Measurements from ENCODE around the gene NAXD.
A peak's percentile ranks its signal among the peaks of the same experiment; 100 is the strongest.

The NAXD gene

GRCh38 chr13:110682746-110683145, 67.4 kb downstream of the NAXD start:
- no peak overlapping the region for H3K4me3 ChIP-seq (ENCODE audit: control insufficient read depth, low read depth, low read length)
- DNase-seq (ENCODE audit: low read depth) = no peak
- no peak for TF ChIP-seq CTCF (conservative IDR thresholded peaks at IDR 0.05; ENCODE audit: control insufficient read depth, insufficient read depth, low read depth, low read length)

DNA sequence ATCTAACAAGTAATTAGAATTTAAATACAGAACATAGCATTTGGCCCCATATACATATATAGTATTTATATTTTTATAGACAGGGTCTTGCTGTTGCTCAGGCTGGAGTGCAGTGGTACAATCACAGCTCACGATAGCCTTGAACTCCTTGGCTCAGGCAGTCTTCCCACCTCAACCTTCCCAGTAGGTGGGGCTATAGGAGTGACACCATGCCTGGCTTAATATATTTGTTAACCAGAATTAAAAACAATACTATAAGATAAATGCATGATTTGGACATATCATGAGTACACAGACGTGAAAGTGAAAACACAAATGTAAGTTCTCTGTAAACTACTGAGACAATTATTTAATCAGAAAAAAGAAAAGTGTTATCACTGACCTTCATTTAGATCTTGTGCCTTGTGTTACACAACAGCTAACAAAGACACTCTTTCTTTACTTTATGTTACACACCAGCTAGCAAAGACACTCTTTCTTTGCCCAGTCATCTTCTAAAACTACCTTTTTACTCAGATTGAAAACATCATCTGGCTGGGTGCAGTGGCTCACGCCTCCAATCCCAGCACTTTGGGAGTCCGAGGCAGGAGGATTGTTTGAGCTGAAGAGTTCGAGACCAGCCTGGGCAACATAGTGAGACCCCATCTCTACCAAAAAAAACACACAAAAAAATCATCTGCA, 68.0 kb downstream of the NAXD start:
- peak; percentile 36 for DNase-seq (ENCODE audit: low read depth)
- no peak overlapping the region for H3K4me3 ChIP-seq (ENCODE audit: control insufficient read depth, low read depth, low read length)
- TF ChIP-seq CTCF (conservative IDR thresholded peaks at IDR 0.05; ENCODE audit: control insufficient read depth, insufficient read depth, low read depth, low read length) = peak; percentile 36

- no peak overlapping the region for H3K4me3 ChIP-seq (ENCODE audit: control insufficient read depth, low read depth, low read length)
- no peak for TF ChIP-seq CTCF (conservative IDR thresholded peaks at IDR 0.05; ENCODE audit: control insufficient read depth, insufficient read depth, low read depth, low read length)
- no peak for DNase-seq (ENCODE audit: low read depth)
These were observed 68.6 kb downstream of the NAXD start for GRCh38 chr13:110683921-110684320.

GRCh38 chr13:110684388-110685056, 69.2 kb downstream of the NAXD start:
- H3K4me3 ChIP-seq (ENCODE audit: control insufficient read depth, low read depth, low read length) = no peak overlapping the region
- TF ChIP-seq CTCF (conservative IDR thresholded peaks at IDR 0.05; ENCODE audit: control insufficient read depth, insufficient read depth, low read depth, low read length) = no peak
- DNase-seq (ENCODE audit: low read depth) = no peak

- no peak for TF ChIP-seq CTCF (conservative IDR thresholded peaks at IDR 0.05; ENCODE audit: control insufficient read depth, insufficient read depth, low read depth, low read length)
These were observed 70.1 kb downstream of the NAXD start for GRCh38 chr13:110685305-110686020.

GRCh38 chr13:110687736-110688135, 72.4 kb downstream of the NAXD start:
- no peak for TF ChIP-seq CTCF (conservative IDR thresholded peaks at IDR 0.05; ENCODE audit: control insufficient read depth, insufficient read depth, low read depth, low read length)
- no peak overlapping the region for H3K4me3 ChIP-seq (ENCODE audit: control insufficient read depth, low read depth, low read length)
- no peak for DNase-seq (ENCODE audit: low read depth)

More at GRCh38 chr13:110685305-110686020, 70.1 kb downstream of the NAXD start:
- no peak overlapping the region for H3K4me3 ChIP-seq (ENCODE audit: control insufficient read depth, low read depth, low read length)
- peak; percentile 79 for DNase-seq (ENCODE audit: low read depth)
